OCI-M1 (cell line): ENCODE measurements around the gene ANKRD36.
"Not testable (repeated sequence)": the region's sequence is repeated elsewhere in the genome, so short reads cannot be mapped to it uniquely, and the experiment has no call there.

Experiments
- DNase-seq: peaks from one replicate; lab custom pipeline; 2025; lab: John Stamatoyannopoulos, UW

The ANKRD36 gene

DNA sequence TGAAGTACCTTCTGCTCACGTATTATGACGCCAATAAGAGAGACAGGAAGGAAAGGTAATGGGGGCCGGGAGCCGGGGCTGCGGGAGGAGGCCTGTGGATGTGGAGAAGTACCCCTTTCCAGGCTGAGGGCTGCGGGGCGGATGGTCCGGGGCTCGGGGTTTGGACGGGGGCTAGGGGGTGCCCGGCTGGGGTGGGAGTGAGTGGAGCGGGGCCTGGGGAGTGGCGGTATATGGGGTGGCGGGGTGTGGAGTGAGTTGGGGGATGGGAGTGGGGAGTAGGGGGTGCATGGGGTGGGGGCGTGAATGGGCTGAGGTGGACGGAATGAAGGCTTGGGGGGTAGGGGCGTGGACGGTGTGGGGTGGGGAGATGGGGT, 916 bp downstream of the ANKRD36 start:
- DNase-seq, result not testable (repeated sequence)

- not testable (repeated sequence) for DNase-seq
Observed at GRCh38 chr2:97129090-97129489, 16.1 kb downstream of the ANKRD36 start.

GRCh38 chr2:97144016-97144415, 31.1 kb downstream of the ANKRD36 start:
- not testable (repeated sequence) for DNase-seq

GRCh38 chr2:97166548-97166947, 53.6 kb downstream of the ANKRD36 start:
- DNase-seq, result not testable (repeated sequence)

- not testable (repeated sequence) for DNase-seq
Observed at GRCh38 chr2:97167938-97168337, 55.0 kb downstream of the ANKRD36 start.

DNA sequence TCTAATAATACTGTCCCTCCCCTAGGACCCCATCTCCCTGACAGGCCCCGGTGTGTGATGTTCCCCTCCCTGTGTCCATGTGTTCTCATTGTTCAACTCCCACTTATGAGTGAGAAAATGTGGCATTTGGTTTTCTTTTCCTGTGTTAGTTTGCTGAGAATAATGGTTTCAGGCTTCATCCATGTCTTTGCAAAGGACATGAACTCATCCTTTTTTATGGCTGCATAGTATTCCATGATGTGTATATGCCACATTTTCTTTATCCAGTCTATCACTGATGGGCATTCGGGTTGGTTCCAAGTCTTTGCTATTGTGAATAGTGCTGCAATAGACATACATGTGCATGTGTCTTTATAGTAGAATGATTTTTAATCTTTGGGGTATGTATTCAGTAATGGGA, 55.6 kb downstream of the ANKRD36 start:
- DNase-seq, result not testable (repeated sequence)

- DNase-seq, result not testable (repeated sequence)
Observed at GRCh38 chr2:97180391-97180790, 67.4 kb downstream of the ANKRD36 start.

DNA sequence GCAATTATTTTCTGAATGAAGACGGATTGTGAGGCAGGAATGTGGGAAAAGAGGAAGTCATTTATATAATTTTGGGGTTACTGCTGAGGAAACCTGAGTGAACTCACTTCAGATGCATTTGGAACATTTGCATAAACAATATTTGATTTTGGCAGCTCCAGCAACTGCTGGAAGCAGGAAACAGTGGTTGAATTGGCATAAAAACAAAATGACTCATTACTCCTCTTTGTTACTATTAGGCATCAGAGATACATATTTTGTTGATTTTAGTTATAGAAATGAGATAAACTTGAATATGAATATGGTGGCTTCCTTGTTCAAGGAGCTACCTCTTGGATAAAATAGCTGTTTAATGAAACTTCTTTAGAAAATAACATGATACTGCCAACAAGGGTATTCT, 82.4 kb downstream of the ANKRD36 start:
- not testable (repeated sequence) for DNase-seq

- not testable (repeated sequence) for DNase-seq
Observed at GRCh38 chr2:97197251-97197650, 84.3 kb downstream of the ANKRD36 start.

DNA sequence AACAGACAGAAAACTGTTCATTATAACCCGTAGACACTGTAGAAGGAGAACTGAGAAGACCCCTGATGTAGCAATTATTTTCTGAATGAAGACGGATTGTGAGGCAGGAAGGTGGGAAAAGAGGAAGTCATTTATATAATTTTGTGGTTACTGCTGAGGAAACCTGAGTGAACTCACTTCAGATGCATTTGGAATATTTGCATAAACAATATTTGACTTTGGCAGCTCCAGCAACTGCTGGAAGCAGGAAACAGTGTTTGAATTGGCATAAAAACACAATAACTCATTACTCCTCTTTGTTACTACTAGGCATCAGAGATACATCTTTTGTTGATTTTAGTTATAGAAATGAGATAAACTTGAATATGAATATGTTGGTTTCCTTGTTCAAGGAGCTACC, 87.9 kb downstream of the ANKRD36 start:
- not testable (repeated sequence) for DNase-seq

DNA sequence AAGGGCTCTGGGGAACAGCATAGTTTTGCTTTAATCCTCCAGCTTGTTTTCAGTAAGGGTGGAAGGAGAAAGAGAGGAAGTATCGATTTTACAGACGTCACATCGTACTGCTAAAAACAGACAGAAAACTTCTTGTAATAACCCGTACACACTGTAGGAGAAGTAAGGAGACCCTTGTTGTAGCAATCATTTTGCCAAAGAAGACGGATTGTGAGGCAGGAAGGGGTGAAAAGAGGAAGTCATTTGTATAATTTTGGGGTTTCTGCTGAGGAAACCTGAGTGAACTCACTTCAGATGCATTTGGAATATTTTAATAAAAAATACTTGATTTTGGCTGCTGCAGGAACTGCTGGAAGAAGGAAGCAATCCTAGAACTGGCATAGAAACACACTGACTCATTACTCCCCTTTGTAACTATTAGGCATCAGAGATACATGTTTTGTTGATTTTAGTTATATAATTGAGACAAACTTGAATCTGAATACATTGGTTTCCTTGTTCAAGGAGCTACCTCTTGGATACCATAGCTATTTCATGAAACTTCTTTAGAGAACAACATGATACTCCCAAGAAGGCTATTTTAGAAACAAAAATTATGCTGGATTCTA, 89.8 kb downstream of the ANKRD36 start:
- not testable (repeated sequence) for DNase-seq

- no peak for DNase-seq
Observed at GRCh38 chr2:97210325-97210724, 97.4 kb downstream of the ANKRD36 start.

DNA sequence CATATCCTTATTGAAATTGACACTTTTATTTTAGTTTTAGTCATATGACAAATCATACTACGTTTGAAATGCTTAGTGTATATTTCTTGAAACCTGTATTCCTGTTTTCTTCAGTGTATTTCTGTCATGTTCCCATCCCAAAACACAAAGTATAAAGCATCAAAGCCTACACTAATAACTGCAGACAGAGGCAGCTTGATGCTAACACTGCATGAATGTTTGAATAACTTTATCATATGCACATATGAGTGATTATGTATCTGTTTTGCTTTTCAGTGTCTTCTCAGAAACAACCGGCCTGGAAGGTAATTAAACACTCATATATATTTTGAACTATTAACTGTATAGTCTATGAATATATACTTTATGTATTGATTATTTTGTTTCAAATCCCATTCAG, 102.1 kb downstream of the ANKRD36 start:
- DNase-seq, result not testable (repeated sequence)

GRCh38 chr2:97230848-97231585, 118.1 kb downstream of the ANKRD36 start:
- not testable (repeated sequence) for DNase-seq

DNA sequence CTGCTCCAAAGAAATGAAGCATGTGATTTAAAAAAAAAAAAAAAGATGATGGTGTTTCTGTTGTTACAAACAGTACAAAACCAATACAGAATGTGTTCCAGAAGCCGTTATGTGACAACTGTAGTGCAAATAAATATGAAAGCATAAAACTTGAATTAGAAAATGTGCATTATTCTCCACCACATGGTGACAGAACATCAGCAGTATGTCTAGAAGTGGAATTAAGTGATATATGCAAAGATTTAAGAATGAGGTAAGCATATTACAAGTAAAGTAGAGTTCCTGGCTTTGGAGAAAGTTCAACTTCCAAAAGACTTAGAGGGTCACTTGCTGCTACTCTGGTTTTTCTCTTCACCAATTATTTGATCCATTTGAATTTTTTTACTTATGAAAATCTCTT, 120.0 kb downstream of the ANKRD36 start:
- DNase-seq, result not testable (repeated sequence)

- DNase-seq, result not testable (repeated sequence)
Observed at GRCh38 chr2:97233660-97234295, 120.8 kb downstream of the ANKRD36 start.

DNA sequence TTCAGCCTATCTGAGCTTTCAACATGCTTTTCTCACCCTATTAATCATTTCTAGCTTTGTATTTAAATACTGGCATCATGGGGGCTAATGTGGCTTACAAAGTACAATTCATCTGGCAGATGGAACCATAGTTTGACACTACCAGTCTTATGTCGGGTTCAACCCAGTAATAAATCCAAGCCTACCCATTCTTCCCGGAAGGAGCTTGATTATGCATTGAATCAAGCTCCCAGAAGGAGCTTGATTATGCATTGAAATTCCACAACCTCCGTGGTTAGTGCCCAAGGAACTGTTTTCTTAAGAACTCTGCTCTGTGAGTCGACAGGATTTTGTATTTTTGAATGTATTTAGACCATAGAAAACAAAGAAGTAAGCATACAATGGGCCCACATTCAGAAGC, 148.2 kb downstream of the ANKRD36 start:
- DNase-seq, result not testable (repeated sequence)

- DNase-seq, result not testable (repeated sequence)
Observed at GRCh38 chr2:97266449-97266848, 153.5 kb downstream of the ANKRD36 start.

GRCh38 chr2:97267411-97268074, 154.6 kb downstream of the ANKRD36 start:
- no peak for DNase-seq

DNA sequence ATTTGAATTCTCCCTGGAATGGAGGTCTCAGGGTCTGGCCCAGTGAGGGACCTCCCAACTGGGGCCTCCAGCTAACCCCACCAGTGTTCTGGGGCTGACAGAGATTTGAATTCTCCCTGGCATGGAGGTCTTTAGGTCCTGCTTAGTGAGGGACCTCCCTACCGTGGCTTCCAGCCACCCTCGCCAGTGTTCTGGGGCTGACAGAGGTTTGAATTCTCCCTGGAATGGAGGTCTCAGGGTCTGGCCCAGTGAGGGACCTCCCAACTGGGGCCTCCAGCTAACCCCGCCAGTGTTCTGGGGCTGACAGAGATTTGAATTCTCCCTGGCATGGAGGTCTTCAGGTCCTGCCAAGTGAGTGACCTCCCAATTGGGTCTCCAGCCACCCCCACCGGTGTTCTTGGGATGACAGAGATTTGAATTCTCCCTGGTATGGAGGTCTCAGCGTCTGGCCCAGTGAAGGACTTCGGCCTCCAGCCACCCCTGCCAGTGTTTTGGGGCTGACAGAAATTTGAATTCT, 155.2 kb downstream of the ANKRD36 start:
- not testable (repeated sequence) for DNase-seq

- DNase-seq, result not testable (repeated sequence)
Observed at GRCh38 chr2:97276232-97276798, 163.4 kb downstream of the ANKRD36 start.

- DNase-seq, result not testable (repeated sequence)
Observed at GRCh38 chr2:97285187-97285586, 172.2 kb downstream of the ANKRD36 start.
